Adrenal gland (tissue), 12 donors: ENCODE measurements around the gene SAXO2. TPM values are rescaled to one million over a fixed set of nuclear protein-coding genes. Genes with fewer than 3 reads are reported as not detected.
"Not testable (repeated sequence)": the region's sequence is repeated elsewhere in the genome, so short reads cannot be mapped to it uniquely, and the experiment has no call there.

ENCODE experiments used
- DNase-seq, 7 donors: peaks; one replicate each; pipeline ENCODE4 v3.0.0-alpha.2; 2019 to 2020
- H3K27ac ChIP-seq, 5 donors: fragments of 200-600 bp; sonication (generic) in 4 of 5; 1 replicate in 3 of 5; 2 replicates in 2 of 5; pipeline versions ENCODE4 v1.5.1 to v1.8.0; 2016 to 2020; ENCODE audit warnings: mild to moderate bottlenecking in 1 of 5
- H3K27me3 ChIP-seq: fragments of 200-600 bp; 2 replicates; pipeline ENCODE4 v1.8.0; 2021
- H3K36me3 ChIP-seq, 2 donors: fragments of 200-600 bp; replicated peaks in 1 of 2; 1 replicate in 1 of 2; 2 replicates in 1 of 2; pipeline versions ENCODE4 v1.5.1 to v1.8.0; 2018 to 2022
- H3K4me1 ChIP-seq, 2 donors: fragments of 200-600 bp; replicated peaks in 1 of 2; 1 replicate in 1 of 2; 2 replicates in 1 of 2; pipeline versions ENCODE4 v1.5.1 to v1.8.0; 2018 to 2021
- H3K4me3 ChIP-seq, 4 donors: fragments of 200-600 bp; sonication (generic) in 3 of 4; one replicate each; pipeline ENCODE4 v1.5.1; 2016 to 2018
- H3K9me3 ChIP-seq, 3 donors: fragments of 200-600 bp; sonication (generic) in 1 of 3; replicated peaks in 1 of 3; 1 replicate in 2 of 3; 2 replicates in 1 of 3; pipeline versions ENCODE4 v1.5.1 to v1.8.0; 2016 to 2021
- POLR2A ChIP-seq, 2 donors: fragments of 450-650 bp; IDR thresholded peaks; one replicate each; pipeline ENCODE4 v1.6.1; 2017; ENCODE audit warnings: antibody characterized with exemption in 2 of 2, mild to moderate bottlenecking in 2 of 2, moderate library complexity in 1 of 2
- WGBS, 4 donors: extraction: QIAGEN DNeasy Blood & Tissue Kit in 2 of 4; methylation state at CpG; one replicate each; pipeline versions ENCODE4 v1.1.5 to v1.1.7; 2013 to 2017; 5-methylcytosine and 5-hydroxymethylcytosine counted together
- intact Hi-C, 2 donors: fragments of 100-400 bp; cut with DNase I; formaldehyde crosslinking; loops; one replicate each; pipeline versions ENCODE4 v1.14.1 to v1.15.0; 2022 to 2023
- polyA plus RNA-seq, 3 donors: library from polyadenylated mRNA; stranded (reverse); fragments of 200-250 nt in 2 of 3; fragments of 350-450 nt in 1 of 3; fragmentation: Illumina TruSeq in 1 of 3; extraction: RNeasy Lipid Tissue Mini Kit (QIAGEN cat#74804) in 1 of 3; gene quantifications; one replicate each; pipeline ENCODE4 v1.2.3, GENCODE V29; 2013 to 2014
- total RNA-seq, 9 donors: library from RNA; depleted of rRNA in 4 of 9; stranded (reverse); fragments of >200 nt in 4 of 9; fragments of 120-200 nt in 1 of 9; fragmentation: NEBNext Ultra II Directional in 1 of 9; extraction: Animal tissue kit (Norgen Biotek cat#: 25700) in 1 of 9; gene quantifications; one replicate each; pipeline versions ENCODE4 v1.1.0 to v1.2.4, GENCODE V29; 2013 to 2023
- TF ChIP-seq, protein P1 (sequence below), 6 experiments: fragments of 450-650 bp in 4 of 6; fragments of 200-600 bp in 2 of 6; sonication (generic) in 1 of 6; IDR thresholded peaks; 1 replicate in 5 of 6; 2 replicates in 1 of 6; pipeline versions ENCODE4 v1.5.1 to v1.8.0; 2016 to 2021; ENCODE audit warnings: antibody characterized with exemption in 6 of 6, mild to moderate bottlenecking in 2 of 6, moderate library complexity in 1 of 6
- donor health status: healthy with polysubstance abuse.
- donor health status: Bipolar disorder and iron deficiency.
- donor health status: DM: yes; HTN: yes; CAD: no.
- donor health status: DM: no; HTN: no; CAD: no.
- donor health status: DM: no; HTN: no; CAD: no.
- donor health status: DM: yes; HTN: yes; CAD: no.

The SAXO2 gene
- total and polyA plus RNA-seq, 12 donors, result 0.56 to 14.9 (median 3.4) TPM; not detected in 1

DNA sequence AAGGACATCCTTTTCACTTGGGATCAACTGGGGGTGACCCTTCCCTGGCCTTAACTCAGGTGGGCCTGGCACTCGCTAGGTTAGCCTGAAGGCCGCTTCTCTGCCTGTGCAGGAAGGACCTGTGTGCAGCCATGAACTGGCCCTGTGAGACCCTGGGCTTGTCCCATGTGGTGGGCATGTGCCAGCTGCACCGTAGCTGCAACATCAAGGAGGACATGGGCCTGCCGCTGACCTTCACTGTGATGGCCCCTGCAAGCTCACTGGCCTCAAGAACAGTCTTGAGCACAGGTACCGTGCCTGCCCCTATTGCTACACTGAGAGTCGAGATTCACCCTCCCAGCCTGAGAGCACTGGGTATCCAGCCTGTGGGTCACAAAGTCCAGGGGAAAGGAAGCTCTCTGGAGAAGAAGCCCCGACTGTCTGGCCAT, 43.0 kb downstream of the SAXO2 start:
- H3K27me3 ChIP-seq, result no peaks in the 10 kb centered on the region
- H3K4me3 ChIP-seq, result no peak overlapping the region
- H3K27ac ChIP-seq, result no peak overlapping the region
- no peak for TF ChIP-seq POLR2A (IDR thresholded peaks at IDR 0.05)
- TF ChIP-seq, protein P1, sequence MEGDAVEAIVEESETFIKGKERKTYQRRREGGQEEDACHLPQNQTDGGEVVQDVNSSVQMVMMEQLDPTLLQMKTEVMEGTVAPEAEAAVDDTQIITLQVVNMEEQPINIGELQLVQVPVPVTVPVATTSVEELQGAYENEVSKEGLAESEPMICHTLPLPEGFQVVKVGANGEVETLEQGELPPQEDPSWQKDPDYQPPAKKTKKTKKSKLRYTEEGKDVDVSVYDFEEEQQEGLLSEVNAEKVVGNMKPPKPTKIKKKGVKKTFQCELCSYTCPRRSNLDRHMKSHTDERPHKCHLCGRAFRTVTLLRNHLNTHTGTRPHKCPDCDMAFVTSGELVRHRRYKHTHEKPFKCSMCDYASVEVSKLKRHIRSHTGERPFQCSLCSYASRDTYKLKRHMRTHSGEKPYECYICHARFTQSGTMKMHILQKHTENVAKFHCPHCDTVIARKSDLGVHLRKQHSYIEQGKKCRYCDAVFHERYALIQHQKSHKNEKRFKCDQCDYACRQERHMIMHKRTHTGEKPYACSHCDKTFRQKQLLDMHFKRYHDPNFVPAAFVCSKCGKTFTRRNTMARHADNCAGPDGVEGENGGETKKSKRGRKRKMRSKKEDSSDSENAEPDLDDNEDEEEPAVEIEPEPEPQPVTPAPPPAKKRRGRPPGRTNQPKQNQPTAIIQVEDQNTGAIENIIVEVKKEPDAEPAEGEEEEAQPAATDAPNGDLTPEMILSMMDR (IDR thresholded peaks at IDR 0.05), result no peak
- 88 to 100% (median 88%) methylated on average over 6 to 7 of the region's 7 CpGs for WGBS, 4 donors
- no peaks in the 10 kb centered on the region for H3K36me3 ChIP-seq
- no peaks in the 10 kb centered on the region for H3K9me3 ChIP-seq
- no peaks in the 10 kb centered on the region for H3K4me1 ChIP-seq
- no peak for DNase-seq
- intact Hi-C loops, result no loop called here

DNA sequence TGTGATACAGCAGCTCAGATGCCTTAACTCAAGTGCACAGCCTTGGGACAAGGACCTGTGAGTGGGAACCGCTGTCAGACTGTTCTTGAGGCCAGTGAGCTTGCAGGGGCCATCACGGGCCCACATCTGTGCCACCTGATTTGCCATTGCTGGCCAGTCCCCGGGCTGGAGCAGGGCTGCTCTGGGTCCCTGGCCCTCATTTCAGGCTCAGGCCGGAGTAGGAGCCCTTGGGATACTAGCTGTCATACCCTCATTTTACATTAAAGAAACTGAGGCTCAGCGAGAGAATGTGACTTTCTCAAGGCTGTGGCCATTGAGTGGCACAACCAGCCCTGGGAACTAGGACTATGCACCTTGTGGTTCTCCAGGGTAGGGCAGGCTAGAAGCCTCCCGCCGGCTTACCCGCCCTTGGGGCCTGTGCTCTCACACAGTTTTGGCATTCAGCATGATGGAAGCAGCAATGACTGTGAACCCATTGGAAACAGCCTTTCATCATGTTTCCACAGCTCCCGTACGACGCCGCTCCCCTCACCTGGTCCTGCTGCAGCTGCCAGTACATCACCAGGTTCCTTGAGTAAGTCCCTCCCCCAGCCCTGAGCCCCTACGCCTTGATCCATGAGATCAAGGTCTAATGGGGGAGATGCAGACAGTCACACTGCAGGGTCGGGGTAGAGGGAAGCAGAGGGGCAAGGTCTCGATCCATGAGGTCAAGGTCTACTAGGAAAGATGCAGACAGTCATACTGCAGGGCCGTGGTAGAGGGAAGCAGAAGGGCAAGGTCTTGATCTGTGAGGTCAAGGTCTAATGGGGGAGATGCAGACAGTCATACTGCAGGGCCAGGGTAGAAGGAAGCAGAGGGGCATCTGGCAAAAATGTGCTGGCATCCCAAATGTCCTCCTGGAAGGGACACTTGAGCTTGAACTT, 44.4 kb downstream of the SAXO2 start:
- TF ChIP-seq, protein P1 (IDR thresholded peaks at IDR 0.05), result no peak
- no peak for TF ChIP-seq POLR2A (IDR thresholded peaks at IDR 0.05)
- no peak overlapping the region for H3K27ac ChIP-seq
- no peak overlapping the region for H3K4me3 ChIP-seq
- 78 to 86% (median 79%) methylated on average over 14 to 16 of the region's 16 CpGs for WGBS, 4 donors
- no peaks in the 10 kb centered on the region for H3K4me1 ChIP-seq
- H3K9me3 ChIP-seq, result no peaks in the 10 kb centered on the region
- DNase-seq, result peak in 1 of 7 donors; percentile 17
- H3K36me3 ChIP-seq, result no peaks in the 10 kb centered on the region
- H3K27me3 ChIP-seq, result no peaks in the 10 kb centered on the region
- intact Hi-C loops, result no loop called here

DNA sequence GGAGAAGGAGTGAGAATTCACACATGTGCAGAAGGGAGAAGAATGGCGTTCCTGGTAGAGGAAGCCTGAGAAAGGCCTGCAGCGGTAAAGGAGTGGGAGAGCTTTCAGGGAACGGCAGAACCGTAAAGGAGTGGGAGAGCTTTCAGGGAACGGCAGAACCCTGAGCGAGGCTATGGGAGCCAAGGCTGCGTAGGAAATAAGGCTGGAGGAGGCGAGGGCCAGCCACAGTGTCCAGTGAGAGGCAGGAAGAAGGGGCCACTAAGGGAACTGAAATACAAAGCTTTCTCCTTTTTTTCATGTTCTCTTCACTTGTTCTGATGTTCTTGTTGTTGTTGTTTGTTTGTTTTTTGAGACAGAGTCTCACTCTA, 45.1 kb downstream of the SAXO2 start:
- 89 to 95% (median 91%) methylated on average over 7 to 8 of the region's 8 CpGs for WGBS, 4 donors
- Histone ChIP-seq H3K36me3 (no peaks in the 10 kb centered on the region), H3K9me3 (no peaks in the 10 kb centered on the region), H3K27ac (no peak overlapping the region), H3K4me1 (no peaks in the 10 kb centered on the region), H3K4me3 (no peak overlapping the region), H3K27me3 (no peaks in the 10 kb centered on the region)
- intact Hi-C loops, result no loop called here
- no peak for DNase-seq
- TF ChIP-seq, protein P1 (IDR thresholded peaks at IDR 0.05), result no peak
- TF ChIP-seq POLR2A (IDR thresholded peaks at IDR 0.05), result no peak

DNA sequence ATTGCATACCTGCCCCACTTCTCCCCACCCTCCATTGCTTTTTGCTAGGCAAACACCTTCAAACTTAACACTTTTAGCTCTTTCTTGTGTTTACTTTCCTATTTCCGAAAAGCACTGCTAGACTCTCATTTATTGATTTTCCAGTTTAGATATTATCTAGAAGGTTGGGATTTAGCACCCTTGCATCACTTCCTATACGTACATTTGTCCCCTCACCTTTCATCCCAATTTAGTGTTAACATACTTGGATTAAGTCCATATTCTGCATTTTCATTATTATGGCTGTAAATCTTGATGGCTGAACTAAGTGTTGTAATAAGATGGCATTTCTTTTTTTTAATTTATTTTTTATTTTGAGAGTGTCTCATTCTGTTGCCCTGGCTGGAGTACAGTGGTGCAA, 47.2 kb downstream of the SAXO2 start:
- Histone ChIP-seq H3K4me1 (no peaks in the 10 kb centered on the region), H3K4me3 (no peak overlapping the region), H3K27me3 (no peaks in the 10 kb centered on the region), H3K27ac (no peak overlapping the region), H3K36me3 (no peaks in the 10 kb centered on the region), H3K9me3 (no peaks in the 10 kb centered on the region)
- intact Hi-C loops, result no loop called here
- TF ChIP-seq, protein P1 (IDR thresholded peaks at IDR 0.05), result no peak
- TF ChIP-seq POLR2A (IDR thresholded peaks at IDR 0.05), result no peak
- no peak for DNase-seq
- 80 to 93% (median 86%) methylated on average over 2 of the region's 2 CpGs for WGBS, 4 donors

DNA sequence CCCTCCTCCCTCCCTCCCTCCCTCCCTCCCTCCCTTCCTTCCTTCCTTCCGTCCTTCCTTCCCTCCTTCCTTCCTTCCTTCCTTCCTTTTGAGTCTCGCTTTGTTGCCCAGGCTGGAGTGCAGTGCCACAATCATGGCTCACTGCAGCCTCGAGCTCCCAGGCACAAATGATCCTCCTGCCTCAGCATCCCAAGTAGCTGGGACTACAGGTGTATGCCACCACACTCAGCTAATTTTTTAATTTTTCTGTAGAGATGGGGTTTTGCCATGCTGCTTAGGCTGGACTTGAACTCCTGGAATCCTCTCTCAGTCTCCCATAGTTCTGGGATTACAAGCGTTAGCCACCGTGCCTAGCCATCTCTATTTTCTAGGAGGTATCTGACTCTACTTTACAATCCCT, 48.7 kb downstream of the SAXO2 start:
- H3K4me3 ChIP-seq, DNase-seq, H3K27ac ChIP-seq, H3K36me3 ChIP-seq, intact Hi-C loops, H3K27me3 ChIP-seq, H3K9me3 ChIP-seq, H3K4me1 ChIP-seq: not testable (repeated sequence)
- 85 to 94% (median 86%) methylated on average over 3 to 5 of the region's 5 CpGs for WGBS, 4 donors
